Fibroblast of lung (primary cell): Measurements from ENCODE around the gene GNAO1.

Source experiments
- EZH2 ChIP-seq: IDR thresholded peaks from 2 replicates; pipeline ENCODE4 v1.5.1; 2012; ENCODE audit warnings: low read length, control low read depth, mild to moderate bottlenecking; ENCODE audit errors: missing control alignments
- TF ChIP-seq, protein P1 (sequence below), 2 donors: IDR thresholded peaks in 1 of 2; conservative IDR thresholded peaks in 1 of 2; 1 replicate in 1 of 2; 2 replicates in 1 of 2; pipeline ENCODE4 v1.5.1; 2011 to 2012; ENCODE audit warnings: low read length in 2 of 2, control low read depth in 1 of 2, inconsistent platforms in 1 of 2, low read depth in 1 of 2, mild to moderate bottlenecking in 1 of 2

DNA sequence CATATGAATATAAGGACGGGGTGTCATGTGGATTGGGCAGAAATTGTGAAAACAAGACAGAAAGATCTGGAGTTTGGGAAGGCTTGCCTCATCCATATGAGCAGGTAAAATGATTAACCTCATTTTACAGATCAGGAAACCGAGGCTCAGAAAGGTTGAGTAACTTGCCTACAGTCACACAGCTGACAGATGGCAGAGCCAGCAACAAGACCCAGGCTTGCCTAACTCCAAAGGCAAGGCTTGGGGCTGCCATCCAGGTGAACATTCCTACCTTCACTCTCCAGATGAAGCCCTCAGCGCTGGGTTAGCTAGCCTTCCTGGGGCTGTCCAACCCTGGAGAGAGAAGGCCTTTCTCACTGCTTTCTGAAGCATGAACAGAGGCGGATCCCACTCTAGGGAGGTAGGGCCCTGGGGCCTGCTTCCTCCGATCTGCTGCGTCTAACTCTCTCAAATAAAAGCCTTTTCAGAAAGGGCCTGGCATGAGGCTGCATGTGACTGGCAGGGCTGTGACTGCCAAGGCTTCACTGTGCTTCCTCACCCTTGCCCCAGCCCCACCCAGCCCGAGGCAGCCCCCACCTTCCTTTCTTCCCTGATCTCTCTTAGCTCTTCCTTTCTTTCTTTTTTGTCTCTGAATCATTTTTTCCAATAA is 107.8 kb downstream of the GNAO1 start:
- TF ChIP-seq, protein P1, sequence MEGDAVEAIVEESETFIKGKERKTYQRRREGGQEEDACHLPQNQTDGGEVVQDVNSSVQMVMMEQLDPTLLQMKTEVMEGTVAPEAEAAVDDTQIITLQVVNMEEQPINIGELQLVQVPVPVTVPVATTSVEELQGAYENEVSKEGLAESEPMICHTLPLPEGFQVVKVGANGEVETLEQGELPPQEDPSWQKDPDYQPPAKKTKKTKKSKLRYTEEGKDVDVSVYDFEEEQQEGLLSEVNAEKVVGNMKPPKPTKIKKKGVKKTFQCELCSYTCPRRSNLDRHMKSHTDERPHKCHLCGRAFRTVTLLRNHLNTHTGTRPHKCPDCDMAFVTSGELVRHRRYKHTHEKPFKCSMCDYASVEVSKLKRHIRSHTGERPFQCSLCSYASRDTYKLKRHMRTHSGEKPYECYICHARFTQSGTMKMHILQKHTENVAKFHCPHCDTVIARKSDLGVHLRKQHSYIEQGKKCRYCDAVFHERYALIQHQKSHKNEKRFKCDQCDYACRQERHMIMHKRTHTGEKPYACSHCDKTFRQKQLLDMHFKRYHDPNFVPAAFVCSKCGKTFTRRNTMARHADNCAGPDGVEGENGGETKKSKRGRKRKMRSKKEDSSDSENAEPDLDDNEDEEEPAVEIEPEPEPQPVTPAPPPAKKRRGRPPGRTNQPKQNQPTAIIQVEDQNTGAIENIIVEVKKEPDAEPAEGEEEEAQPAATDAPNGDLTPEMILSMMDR (conservative IDR thresholded peaks at IDR 0.05 in 1 of 2, IDR thresholded peaks at IDR 0.05 in 1 of 2; ENCODE audit: low read depth in 1 of 2, low read length in 2 of 2): no peak
- no peak for TF ChIP-seq EZH2
